ENCODE data around the gene ELF1.
"Not testable (repeated sequence)": the region's sequence is repeated elsewhere in the genome, so short reads cannot be mapped to it uniquely, and the experiment has no call there.

ELF1 gene

DNA sequence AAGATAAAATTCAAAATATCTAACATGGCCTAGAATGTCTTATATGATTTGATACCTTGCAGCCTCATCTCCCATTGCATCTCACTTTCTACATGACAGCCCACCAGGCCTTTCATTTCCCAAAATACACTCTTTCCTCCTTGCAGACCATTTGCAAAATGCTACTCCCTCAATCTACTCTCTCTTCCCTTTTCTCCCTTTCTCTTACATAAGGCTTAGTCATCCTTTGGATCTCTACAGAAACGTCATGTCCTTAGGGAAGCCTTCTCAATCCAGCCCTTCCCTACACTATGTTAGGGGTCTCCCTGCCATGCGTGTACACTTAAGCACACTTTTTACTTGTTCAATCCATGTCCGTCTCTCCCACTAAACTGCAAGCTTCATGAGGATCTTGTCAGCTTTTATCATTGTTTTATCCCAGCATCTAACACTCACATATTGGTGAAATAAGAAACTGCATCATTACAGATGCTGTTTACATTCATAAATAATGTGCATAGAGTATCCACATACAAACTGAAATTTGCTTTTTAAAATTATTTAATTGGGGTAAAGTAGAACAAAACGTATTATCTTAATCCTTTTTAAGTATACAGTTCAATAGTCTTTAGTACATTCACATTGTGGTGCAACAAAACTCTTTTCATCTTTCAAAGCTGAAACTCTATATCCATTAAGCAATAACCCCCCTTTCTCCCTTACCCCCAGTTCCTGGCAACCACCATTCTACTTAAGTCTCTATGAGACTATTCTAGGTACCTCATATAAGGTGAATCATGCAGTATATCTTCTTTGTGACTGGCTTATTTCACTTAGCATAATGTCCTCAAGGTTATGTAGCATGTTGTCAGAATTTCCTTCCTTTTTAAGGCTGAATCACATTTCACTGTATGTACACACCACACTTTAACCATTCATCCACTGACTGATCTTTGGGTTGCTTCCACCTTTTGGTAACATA lies 30.6 kb upstream of the ELF1 start:
- no peak for DNase-seq (ENCODE audit: low read depth)
- H3K4me3 ChIP-seq (ENCODE audit: low read depth, low read length): no peak overlapping the region

DNA sequence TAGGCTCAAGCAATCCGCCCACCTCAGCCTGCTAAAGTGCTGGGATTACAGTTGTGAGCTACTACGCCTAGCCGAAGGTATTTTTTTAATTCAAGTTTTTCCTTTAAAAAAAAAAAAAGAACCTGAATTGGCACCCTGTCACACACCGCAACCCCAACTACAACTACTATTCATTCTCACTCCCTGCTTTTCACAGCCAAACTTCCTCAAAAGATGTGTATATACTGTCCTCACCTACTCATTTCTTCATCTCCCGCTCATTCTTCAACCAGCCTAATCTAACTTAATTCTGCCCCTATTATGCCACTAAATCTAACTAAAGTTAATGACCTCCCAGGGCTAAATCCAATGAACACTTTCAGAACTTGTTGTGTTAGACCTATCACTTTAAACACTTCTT lies 29.5 kb upstream of the ELF1 start:
- DNase-seq (ENCODE audit: low read depth): no peak
- no peak overlapping the region for H3K4me3 ChIP-seq (ENCODE audit: low read depth, low read length)

DNA sequence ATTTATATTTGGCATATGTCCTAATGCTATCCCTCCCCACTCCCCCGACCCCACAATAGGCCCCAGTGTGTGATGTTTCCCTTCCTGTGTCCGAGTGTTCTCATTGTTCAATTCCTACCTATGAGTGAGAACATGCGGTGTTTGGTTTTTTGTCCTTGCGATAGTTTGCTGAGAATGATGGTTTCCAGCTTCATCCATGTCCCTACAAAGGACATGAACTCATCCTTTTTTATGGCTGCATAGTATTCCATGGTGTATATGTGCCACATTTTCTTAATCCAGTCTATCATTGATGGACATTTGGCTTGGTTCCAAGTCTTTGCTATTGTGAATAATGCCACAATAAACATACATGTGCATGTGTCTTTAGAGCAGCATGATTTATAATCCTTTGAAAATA lies 23.3 kb upstream of the ELF1 start:
- not testable (repeated sequence) for H3K4me3 ChIP-seq (ENCODE audit: low read depth, low read length)

DNA sequence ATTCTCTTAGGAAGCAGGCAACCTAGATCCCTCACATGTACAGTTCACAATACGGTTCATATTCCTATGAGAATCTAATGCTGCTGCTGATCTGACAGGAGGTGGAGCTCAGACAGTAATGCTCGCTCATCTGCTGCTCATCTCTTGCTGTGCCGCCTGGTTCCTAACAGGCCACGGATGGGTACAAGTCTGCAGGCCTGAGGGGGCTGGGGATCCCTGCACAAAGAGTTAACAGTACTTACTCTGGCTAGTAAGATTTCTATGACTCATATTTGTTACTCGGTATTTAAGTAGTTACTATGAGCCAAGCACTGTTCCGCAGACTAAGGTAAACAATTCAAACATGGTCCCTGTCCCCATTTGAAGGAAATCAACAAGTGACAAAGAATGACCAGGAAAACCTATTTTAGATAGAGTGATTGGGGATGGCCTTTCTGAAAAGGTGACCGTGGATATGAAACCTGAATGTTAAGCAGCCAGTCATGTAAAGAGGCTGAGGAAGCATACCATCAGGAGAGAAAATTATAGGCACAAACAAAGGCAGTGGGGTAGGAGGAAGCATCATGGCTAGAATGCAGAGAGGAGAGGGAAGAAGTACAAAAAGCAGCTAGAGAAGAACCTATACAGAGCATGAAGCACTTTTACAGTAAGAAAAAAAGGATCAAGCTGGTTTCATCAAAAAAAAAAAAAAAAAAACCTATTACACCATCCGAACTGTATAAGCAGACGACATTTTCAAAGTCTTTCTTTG lies 21.6 kb upstream of the ELF1 start:
- DNase-seq (ENCODE audit: low read depth): no peak

More for the DNA sequence above, 23.3 kb upstream of the ELF1 start:
- not testable (repeated sequence) for DNase-seq (ENCODE audit: low read depth)

DNA sequence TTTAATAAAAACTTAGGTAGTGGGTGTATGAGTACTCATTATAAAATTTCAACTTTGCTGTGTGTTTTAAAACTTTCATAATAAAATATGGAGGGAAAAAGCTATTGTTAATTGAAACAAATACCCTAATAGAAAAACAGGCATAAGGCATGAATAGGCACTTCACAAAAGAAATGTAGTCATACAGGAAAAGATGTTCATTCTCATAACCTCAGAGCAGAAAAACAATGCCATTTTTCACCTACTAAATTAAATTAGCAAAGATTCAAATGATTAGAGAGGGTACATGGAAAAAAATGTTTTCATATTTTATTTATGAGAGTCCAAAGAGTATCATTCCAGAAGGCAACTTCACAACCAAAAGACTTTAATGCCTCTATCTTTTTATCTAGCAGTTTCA lies 20.6 kb upstream of the ELF1 start:
- no peak for DNase-seq (ENCODE audit: low read depth)
- H3K4me3 ChIP-seq (ENCODE audit: low read depth, low read length): no peak overlapping the region

More for the DNA sequence above, 21.6 kb upstream of the ELF1 start:
- H3K4me3 ChIP-seq (ENCODE audit: low read depth, low read length): no peak overlapping the region

DNA sequence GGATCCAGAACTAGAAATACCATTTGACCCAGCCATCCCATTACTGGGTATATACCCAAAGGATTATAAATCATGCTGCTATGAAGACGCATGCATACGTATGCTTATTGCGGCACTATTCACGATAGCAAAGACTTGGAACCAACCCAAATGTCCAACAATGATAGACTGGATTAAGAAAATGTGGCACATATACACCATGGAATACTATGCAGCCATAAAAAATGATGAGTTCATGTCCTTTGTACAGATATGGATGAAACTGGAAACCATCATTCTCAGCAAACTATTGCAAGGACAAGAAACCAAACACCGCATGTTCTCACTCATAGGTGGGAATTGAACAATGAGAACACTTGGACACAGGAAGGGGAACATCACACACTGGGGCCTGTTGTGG lies 17.4 kb upstream of the ELF1 start:
- not testable (repeated sequence) for H3K4me3 ChIP-seq (ENCODE audit: low read depth, low read length); DNase-seq (ENCODE audit: low read depth)

DNA sequence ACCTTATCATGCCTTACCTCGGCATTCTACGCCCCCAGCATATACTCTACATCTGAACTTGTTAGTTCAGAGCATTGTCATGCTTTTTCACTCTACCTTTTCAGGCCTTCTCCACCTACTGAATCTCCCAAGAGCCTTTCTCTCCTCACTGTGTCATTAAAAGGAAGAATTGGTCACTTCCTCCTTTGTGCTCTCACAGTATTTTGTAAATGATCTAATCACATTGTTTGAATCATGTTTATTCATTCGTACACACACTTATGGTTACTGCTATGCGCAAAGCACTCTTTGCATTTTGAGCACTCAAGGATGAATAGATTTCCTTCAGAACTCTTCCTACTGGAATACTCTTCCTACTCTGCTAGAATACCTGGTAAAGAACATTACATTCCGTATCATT lies 15.8 kb upstream of the ELF1 start:
- DNase-seq (ENCODE audit: low read depth): no peak
- H3K4me3 ChIP-seq (ENCODE audit: low read depth, low read length): no peak overlapping the region

DNA sequence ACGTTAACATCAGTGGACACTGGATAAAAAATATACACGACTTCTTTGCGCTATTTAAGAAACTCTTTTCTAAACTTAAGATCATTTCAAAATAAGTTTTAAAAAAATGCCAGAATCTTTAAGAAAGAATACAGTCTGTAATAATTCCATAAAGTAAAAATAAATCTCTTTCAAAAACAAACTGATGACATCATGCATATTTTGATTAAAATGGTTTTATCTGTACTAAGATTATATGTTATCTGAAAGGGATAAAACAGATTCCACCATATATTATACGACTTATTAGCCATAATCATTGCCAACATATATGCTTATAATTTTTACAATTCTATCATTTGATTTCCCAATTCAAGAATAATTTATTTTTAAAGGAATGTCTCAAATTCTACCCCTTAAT lies 15.3 kb upstream of the ELF1 start:
- no peak for DNase-seq (ENCODE audit: low read depth)
- H3K4me3 ChIP-seq (ENCODE audit: low read depth, low read length): no peak overlapping the region

DNA sequence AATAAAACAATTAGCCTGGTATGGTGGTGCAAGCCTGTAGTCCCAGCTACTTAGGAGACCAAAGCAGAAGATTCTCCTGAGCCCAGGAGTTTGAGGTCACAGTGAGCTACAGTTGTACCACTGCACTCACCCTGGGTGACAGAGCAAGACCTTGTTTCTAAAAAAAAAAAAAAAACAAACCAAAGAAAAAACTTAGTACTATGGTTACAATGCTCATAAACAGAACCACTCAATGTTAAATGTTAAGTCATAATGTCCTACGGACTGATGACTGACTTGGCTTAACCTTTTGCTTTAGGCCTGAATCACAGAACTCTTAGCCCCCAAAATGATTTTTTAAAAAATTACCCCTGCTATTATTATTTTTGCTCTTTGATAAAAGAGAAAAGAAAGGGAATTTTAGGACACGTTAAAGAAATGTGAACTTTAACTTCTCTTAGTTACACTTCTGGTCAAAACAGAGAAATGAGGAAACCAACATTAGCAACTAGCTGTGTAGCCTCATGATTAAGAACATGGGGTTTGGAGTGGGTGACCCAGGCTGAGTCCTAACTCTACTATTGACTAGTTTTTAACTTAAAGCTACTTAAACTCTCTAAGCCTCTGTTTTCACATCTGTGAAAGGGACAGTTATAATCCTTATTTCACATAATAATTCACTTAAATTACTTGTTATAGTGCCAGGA lies 13.7 kb upstream of the ELF1 start:
- DNase-seq (ENCODE audit: low read depth): no peak
- H3K4me3 ChIP-seq (ENCODE audit: low read depth, low read length): no peak overlapping the region

DNA sequence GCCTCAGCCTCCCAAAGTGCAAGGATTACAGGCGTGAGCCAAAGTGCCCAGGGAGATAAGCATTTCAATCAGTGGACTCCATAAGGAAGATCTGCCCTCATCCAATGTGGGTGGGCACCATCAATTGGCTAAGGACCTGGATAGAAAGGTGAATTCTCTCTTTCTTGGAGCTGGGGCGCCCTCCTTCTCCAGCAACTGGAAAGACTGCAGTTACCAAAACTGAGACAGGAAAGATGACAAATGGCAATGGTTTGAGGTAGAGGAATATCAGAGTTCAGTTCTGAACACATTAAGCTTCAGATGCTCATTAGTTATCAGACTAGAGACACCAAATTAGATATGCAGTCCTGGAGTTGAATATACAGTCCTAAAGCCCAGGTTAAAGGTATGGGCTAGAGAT lies 10.5 kb upstream of the ELF1 start:
- no peak overlapping the region for H3K4me3 ChIP-seq (ENCODE audit: low read depth, low read length)
- DNase-seq (ENCODE audit: low read depth): no peak

DNA sequence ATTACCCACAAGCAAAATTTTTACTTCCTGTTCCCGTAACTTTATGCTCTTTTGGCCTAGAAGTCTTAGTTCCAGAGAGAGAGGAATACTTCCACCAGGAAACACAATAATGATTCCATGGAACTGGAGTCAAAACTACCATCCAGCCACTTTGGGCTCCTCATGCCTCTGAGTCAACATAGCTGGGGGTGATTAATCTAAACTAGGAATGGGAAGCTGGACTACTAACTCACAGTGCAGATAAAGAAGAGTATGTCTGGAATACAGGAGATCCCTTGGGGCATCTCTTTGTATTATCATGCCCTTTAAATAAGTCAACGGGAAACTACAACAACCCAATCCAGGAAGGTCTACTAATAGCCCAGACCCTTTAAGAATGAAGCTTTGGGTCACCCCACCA lies 8.9 kb upstream of the ELF1 start:
- DNase-seq (ENCODE audit: low read depth): no peak
- no peak overlapping the region for H3K4me3 ChIP-seq (ENCODE audit: low read depth, low read length)

DNA sequence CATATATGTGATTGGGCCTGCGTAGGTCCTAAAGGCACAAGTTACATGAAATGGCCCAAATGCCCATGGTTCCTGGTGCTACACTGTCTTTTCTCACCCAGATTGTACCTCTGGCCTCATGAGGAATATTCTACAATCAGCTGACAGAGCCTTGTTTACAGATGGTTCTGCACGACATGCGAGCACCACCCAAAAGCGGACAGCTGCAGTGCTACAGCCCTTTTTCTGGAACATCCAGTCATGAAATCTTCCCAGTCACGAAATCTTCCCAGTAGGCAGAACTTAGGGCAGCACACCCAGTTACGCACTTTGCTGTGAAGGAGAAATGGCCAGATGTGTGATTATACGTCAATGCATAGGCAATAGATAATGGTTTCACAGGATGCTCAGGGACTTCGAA lies 7.7 kb upstream of the ELF1 start:
- H3K4me3 ChIP-seq (ENCODE audit: low read depth, low read length): no peak overlapping the region
- DNase-seq (ENCODE audit: low read depth): no peak

DNA sequence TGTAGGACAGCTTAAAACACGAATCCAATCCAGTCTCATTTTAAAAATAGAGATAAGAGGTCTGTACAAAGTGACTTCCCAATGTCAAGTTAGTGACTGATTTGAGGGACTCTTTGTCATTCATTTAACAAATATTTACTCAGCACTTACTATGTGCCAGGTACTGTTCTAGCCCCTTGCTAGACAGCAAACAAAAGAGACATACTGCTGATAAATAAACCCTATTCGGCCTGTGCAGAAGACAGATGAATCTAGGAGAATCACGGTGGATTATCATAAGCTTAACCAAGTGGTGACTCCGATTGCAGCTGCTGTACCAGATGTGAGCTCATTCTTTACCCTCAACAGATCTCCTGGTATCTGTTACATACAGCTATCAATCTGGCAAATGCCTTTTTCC lies 6.4 kb upstream of the ELF1 start:
- no peak overlapping the region for H3K4me3 ChIP-seq (ENCODE audit: low read depth, low read length)
- no peak for DNase-seq (ENCODE audit: low read depth)

DNA sequence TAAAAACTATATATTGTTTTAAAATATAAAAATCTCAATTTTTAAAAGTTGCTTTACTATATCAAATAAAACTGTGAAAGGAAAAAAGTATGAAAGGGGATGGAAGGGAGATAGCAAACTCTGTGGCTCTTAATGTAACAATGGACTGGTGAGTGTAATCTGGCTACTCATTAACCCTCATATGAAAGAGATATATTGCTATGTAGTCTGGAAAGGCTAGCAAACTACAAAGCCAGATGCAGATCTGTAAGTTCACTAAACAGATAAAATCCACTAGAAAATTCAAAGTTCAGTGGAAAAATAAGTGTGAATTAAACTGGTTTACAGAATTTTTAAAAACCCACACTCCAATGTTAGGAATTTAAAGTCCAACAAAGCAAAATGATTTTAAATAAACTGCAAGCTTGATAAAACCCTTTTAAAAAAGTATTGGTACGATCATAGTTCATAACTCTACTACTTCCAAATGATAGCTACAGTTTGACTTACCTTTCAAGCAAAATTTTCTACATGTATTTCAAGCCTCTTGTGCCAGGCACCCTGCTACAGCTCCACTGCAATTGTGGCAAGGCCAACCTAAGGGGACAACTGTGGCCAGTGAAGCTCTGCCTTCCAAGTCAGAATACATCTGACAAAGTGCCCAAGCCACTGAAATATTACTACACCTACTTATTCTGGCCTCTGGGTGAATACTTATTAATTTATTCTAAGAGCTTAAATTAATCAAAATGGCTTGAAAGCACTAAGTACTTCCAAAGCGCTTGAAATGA lies 647 bp upstream of the ELF1 start:
- DNase-seq (ENCODE audit: low read depth): no peak
- H3K4me3 ChIP-seq (ENCODE audit: low read depth, low read length): no peak overlapping the region

DNA sequence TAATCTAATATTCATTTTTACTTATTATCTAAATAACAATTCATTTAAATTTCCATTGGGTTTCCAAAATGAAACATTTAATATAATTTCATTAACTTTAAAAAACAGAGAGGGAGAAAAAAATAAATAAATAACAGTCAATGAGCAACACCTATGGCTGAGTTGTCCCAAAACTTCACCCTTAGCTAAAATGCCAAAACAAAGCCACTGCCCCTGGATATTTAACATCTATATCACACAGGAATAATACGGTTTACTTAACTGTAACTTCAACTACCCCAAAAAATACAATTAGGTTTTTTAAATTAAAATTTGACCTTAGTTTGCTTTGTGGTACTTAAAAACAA lies 541 bp downstream of the ELF1 start:
- H3K4me3 ChIP-seq (ENCODE audit: low read depth, low read length): no peak overlapping the region
- no peak for DNase-seq (ENCODE audit: low read depth)

DNA sequence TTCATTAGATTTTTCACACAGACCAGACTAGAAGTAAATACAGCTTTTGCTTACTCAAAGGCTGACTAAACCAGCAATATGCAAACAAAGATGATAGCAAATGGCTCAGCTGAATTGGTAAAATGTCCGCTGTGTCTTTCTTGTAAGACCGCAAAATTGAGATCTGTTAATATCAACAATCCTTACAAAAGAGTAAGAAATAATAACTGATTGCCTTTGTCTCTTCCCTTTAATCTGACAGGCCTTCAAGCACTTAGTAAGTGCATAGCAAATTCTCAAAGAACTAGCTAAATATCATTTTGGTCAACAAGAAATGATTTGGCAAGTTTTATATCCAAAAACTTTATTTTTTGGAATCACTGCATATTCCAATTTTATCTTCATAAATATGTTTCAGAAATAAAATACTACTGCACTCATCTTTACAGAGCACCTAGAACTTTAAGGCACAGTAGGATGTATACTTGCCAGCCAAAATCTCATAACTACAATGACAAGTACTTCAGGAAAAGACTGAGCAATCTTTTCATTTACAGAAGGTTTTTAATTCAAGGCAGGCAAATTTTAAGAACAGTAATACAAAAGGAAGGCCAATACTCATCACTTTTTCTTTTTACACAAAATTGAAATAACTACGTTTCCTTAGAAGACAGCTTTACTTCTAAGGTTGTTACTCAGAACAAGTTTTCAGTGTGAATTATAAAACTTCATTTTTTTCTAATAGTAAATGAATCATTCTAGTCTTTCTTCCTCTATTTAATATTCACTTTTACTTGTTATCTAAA lies 1.1 kb downstream of the ELF1 start:
- no peak overlapping the region for H3K4me3 ChIP-seq (ENCODE audit: low read depth, low read length)
- no peak for DNase-seq (ENCODE audit: low read depth)

DNA sequence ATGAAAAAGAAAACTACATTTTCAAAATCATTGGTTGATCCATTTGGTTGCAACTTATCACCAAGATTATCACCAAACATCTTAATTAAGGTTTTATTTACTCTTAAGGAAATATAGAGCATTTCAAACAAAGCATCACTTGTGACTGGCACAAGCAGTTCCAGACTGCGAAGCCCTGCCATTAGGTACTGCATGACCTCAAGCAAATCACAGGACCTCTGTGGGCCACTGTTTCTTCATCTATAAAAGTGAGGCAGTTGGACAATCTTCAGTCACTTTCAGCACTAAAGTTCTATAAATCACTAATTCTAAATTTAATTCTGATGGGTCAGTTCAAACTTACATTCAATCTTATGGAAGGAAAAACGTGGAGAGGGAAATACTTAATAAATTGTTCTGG lies 2.0 kb downstream of the ELF1 start:
- no peak overlapping the region for H3K4me3 ChIP-seq (ENCODE audit: low read depth, low read length)
- DNase-seq (ENCODE audit: low read depth): no peak

DNA sequence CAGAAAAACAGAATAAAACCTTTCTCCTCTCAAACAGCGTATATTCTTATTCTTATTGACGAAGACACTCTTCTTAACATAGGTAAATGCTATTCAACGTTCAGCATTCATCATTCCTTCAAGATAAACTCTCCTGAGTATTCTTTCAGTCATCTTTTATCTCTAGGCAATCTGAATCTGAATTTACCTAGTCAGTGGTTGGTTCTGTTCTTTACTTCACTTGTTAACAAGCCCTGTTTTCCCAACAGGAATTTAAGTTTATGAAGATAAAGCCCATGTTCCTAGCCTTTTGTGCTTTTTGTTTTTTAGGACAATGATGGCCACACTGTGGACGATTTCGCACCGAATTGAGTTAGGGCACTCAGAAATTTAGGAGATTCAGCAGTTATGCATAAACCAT lies 3.2 kb downstream of the ELF1 start:
- H3K4me3 ChIP-seq (ENCODE audit: low read depth, low read length): no peak overlapping the region

DNA sequence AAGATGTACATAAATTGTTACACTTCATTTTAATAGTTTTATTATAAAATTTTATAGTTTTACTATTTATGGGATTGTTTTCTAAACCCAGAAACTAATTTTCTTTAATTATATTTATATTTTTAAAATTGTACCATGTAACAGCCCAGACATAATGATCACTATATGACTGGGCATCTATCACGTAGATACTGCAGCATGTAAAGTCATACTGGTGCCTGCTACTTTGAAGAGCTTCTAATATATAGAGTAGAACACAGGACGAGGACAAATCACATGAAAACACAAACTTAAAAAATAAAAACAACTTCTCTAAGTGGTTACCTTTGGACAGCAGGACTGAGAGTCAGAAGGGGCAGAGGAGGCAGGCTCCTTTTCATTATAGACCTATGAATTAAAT lies 5.3 kb downstream of the ELF1 start:
- H3K4me3 ChIP-seq (ENCODE audit: low read depth, low read length): no peak overlapping the region

More for the DNA sequence above, 3.2 kb downstream of the ELF1 start:
- DNase-seq (ENCODE audit: low read depth): no peak

More for the DNA sequence above, 5.3 kb downstream of the ELF1 start:
- no peak for DNase-seq (ENCODE audit: low read depth)

Data from skeletal muscle cell (primary cell).